GM15510 (cell line): Measurements from ENCODE around the gene NBPF1.
A peak's percentile ranks its signal among the peaks of the same experiment; 100 is the strongest.

Experiments used
- POLR2A ChIP-seq: IDR thresholded peaks from 3 replicates; pipeline ENCODE4 v1.6.1; 2011; ENCODE audit warnings: borderline replicate concordance; ENCODE audit not compliant: insufficient read length; ENCODE audit errors: extremely low read depth

The NBPF1 gene

DNA sequence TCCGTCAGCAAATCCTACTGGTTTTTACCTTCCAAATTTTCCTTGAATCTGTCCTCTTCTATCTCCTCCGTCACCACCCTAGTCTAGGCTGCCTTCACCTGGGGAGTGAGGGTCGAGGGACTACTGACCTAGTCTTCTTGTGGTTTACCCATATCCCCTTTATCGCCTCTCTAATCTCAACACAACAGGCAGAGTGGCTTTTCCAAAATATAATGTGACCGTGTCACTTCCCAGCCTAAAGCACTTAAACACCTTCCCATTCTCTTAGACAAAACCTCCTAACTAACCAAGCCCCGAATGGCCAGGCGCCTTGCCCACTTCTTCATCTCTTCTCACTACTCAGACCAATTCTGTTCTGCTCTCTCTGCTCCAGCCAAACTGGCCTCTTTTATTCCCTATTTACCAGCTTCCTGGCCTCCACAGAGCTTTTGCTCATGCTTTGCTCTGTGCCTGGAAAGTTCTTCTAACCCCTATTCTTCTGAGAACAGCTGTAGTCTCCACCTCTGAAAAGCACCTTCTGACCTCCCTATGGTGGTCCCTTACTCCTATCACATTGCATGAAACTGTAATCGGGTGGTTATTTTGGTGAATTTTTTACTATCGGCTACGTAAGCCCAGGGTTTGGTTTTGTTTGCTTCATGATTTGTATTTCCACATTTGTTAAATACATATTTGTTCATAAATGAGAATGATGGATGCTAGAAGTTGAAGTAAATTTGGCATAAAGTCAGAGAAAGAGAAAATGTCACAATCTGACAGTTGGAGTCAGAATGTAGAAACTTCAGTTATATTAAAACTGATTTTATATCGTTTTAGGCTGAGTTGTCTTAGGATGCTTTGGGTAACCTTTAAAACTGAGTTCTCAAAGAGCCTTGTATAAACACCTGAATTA, 1.2 kb upstream of the NBPF1 start:
- no peak for TF ChIP-seq POLR2A

DNA sequence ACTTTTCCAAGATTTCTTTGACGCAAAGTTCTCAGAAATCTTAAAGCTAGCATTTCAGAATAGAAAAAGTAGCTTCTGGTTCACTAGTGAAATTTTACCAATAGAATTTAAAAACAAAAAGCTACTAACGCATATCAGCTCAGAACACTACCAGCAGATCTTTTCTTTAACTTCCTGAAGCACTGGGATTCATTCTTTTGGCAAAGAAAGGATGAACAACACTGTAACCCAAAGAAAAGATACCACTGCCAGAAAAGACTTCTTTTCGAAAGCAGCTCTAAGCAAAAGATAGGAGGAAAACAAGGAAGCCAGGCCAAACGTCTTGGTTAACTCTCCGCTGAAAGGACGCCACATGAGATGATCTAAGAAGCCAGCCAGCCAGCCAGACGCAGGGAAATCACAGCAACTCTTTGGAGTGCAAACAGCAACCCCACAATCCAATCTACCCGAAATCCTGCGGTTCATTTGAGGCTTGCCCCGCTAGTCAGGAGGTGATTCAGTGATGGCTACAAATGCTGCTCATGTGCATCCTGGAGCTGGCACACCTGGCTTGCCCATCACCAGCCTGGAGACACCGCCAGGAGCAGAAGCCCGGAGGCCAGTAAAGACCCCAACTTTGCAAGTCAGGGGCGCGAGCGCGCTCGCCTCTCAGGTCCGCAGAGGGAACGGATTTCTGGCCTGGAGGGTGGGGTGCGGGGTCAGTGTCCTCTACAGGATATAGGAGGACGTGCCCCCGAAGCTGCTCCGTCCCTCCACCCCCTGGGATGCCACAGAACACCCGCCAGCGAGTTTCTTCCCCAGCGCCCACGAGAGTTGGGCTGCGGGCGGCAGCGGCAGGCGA, 812 bp downstream of the NBPF1 start:
- TF ChIP-seq POLR2A = no peak

DNA sequence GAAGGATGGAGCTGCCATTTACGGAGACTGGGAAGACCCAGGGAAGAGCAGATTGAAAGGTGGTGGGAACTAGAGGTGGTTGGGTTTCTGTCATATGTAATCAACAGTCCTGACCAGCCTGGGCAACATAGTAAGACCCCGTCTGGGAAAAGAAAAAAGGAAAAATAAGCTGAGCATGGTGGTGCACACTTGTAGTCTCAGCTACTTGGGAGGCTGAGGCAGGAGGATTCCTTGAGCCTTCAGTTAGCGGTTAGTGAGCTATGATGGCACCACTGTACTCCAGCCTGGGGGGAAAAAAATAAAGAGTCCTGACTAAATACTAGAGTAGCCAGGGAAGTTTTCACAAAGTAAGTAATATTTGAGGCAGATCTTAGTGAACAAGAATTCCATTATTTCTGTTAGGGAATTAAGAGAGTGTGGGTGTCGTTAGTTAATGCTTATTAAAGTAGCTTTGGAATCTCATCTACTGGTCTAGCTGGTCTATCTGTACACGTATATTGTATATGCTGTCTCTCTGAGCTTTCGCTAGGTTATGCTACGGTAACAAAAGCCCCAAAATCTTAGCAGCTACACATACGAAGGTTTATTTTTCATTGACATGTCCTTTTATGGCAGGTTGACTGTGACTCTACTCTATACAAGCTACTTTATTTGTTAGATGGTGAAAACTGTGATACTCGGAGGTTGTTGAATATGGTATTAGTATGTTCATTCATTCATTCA, 4.4 kb downstream of the NBPF1 start:
- TF ChIP-seq POLR2A = no peak

DNA sequence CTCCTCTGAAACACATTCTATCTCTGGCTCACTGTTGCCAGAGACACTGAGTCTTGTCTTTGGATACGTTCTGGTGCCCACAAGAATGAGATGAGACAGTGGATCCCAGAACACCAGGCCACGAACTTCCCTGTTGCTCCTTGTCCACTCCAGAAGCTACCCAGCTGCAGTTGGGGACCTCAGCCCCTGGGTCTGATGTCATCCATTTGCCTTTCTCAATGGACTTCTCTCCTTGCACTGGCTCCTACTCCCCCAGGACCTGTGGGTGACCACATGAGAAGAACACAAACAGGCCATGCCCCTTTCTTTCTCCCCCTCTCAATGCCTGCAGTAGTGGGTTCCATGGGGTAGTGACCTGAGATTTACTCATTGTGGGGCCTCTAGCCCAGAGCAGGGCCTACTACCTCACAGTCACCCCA, 5.9 kb downstream of the NBPF1 start:
- no peak for TF ChIP-seq POLR2A

DNA sequence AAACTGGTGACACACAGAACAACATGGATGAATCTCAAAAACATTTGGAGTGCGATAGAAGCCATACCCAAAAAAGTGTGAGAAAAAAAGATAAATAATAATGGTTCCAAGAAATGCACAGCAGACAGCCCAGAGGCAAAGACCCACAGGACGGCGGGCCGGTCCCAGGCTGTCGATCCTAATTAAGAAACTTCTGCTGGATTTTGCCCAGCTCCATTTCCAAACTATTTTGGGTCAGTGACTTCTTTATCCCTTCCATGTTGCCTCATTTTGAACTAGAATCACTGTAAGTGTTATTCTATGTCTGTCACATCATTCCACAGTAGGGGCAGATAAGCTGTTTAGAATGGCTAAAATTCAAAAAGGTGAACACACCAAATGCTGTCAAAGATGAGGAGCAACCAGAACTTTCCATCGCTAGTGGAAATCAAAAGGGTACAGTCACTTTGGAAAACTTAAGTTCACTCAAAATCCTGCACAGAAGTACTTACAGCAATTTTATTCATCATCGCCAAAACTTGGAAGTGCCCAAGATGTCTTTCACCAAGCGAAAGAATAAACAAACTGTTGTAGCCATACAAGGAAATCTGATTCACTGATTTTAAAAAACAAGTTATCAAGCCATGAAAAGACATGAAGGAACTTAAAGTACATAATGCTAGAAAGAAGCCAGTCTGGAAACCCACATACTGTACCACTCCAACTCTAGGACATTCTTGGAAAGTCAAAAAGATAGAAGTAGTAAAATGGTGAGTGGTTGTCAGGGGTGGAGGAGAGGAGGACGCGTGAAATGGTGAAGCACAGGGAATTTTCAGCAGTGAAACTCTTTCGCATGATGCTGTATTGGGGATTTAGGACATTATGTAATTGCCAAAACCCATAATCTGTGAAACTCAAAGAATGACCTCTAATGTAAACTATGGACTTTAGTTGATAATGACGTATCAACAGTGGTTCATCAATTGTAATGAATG, 7.5 kb downstream of the NBPF1 start:
- no peak for TF ChIP-seq POLR2A

DNA sequence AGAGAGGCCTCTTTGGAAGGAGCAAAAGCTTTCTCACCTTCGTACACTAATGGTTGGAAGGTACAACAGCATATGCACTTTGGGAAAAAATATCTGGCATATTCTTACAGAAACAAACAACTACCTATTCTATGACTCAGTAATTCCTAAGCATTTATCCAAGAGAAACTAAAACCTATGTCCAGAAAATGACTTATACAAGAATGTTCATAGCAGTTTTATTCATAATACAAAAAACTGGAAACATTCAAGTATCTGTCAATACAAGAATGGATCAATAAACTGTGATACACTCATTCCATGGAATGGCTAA, 8.2 kb downstream of the NBPF1 start:
- TF ChIP-seq POLR2A = no peak

DNA sequence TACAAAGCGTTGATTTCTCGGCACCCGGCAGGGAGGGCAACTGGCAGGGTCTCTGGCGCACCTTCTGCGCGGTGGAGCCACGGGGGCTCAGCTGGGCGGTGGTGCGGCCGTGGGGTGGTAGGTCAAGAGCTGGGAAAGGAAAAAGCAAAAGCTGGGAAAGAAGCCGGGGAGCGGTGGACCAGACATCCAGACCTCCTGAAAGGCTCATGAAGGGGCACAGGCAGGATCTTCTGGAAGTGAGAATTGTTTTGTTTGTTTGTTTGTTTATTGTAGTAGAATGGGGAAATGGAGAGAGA, 92.1 kb downstream of the NBPF1 start:
- no peak for TF ChIP-seq POLR2A

DNA sequence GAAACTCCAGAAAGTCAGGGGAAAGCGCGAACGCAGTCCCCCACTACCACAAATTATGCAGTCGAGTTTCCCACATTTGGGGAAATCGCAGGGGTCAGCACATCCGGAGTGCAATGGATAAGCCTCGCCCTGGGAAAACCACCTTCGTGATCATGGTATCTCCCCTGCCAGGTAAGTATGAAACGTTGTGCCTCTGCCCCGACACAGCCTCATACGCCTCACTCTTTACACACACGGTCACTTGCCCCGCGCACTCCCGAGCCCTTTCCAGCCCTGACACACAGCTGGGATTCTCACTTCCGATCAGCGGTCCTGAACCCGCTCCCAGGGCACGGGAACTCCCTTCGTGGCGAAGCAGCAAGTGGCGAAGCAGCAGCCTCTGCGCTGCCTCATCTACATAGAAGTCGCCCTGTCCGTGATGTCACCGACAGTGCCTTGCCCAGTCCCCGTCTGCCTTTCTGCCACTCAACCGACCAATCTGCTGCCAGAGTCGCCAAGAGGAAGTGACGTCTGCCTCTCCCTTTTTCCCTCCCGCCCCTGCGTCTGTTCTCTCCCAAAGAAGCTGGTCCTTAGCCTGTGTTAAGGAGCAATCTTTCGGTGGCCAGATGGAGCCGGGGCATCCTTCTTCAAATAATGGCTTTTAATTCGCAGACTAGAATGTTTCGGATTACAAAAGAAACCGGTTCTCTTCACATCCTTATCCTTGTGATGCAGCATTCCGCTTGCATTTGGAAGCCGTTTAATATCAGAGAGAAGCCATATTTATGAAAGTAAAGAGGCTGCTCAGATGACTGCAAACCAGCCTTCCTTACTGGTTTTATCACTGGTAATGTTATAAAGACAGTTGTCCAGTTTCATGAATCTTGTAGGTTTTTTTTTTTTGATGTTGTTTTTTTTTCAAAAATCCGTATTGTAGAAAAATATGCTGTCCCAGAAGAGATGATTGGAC, 99.0 kb downstream of the NBPF1 start, which contains the start of gene RNU1-1:
TSS of gene RNU1-1 (minus strand) at position 179 of the 949 bp plus-strand sequence.
- TF ChIP-seq POLR2A = peak; percentile 44

DNA sequence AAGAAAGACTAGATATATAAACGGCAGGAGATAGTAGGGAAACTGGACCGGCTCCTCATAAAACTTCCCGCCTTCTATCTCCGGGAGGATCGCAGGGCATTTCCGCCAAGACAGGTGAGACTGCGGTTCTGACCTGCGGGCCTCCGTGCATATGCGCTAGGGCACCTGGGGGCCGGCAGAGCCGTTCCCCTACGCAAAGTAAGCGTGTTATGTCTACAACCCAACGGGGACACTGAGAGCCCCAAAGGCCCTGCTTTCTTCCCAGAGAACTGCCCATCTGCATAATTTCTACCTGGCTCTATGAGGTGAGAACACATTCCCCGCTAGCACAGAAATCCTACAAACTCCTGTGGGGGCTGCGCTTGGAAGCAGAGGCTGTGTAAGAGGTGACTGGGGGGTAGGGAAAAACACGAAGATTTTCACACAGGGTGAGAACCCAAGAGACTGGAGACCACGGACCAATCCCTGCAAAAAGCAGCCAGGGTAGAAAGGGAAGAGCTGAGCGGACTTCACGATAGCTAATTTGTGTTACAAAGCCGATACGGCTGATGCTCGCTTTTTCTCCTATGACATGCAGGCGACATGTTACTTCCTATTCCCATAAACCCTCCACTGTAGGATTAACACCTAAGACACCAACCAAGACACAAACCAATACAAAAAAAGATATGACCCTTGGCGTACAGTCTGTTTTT, 99.8 kb downstream of the NBPF1 start:
- TF ChIP-seq POLR2A = peak; percentile 68
